K562 (cell line): Measurements from ENCODE around the gene USP44. TPM values are rescaled to one million over a fixed set of nuclear protein-coding genes. Genes with fewer than 3 reads are reported as not detected.

ENCODE experiments used
- ARID1B ChIP-seq: fragments of 450-650 bp; IDR thresholded peaks from 2 replicates; pipeline ENCODE4 v1.6.1; 2016; ENCODE audit warnings: antibody characterized with exemption, mild to moderate bottlenecking, inconsistent platforms
- ARNT ChIP-seq, 2 experiments: fragments of 450-650 bp; IDR thresholded peaks; 2 replicates each; pipeline ENCODE4 v1.6.1; 2016; ENCODE audit warnings: mild to moderate bottlenecking in 1 of 2
- CREM ChIP-seq: IDR thresholded peaks from 2 replicates; pipeline ENCODE4 v1.6.1; 2014; ENCODE audit warnings: antibody characterized with exemption, low read depth
- NRF1 ChIP-seq, 2 experiments: fragments of 450-650 bp; IDR thresholded peaks in 1 of 2; conservative IDR thresholded peaks in 1 of 2; 2 replicates each; pipeline ENCODE4 v1.6.1; 2014; ENCODE audit warnings: mild to moderate bottlenecking in 2 of 2
- STAT5B ChIP-seq: fragments of 250-450 bp; sonication (Bioruptor Pico); IDR thresholded peaks from 2 replicates; pipeline ENCODE4 v1.8.0; 2021; ENCODE audit warnings: mild to moderate bottlenecking, inconsistent platforms
- YY1 ChIP-seq, 3 experiments: IDR thresholded peaks; 2 replicates each; pipeline ENCODE4 v1.6.1; 2011; ENCODE audit warnings: low read length in 2 of 3, mild to moderate bottlenecking in 2 of 3, moderate library complexity in 2 of 3, borderline replicate concordance in 1 of 3, control low read depth in 1 of 3, low read depth in 1 of 3; ENCODE audit not compliant: insufficient read depth in 3 of 3, insufficient replicate concordance in 2 of 3, control insufficient read depth in 1 of 3, insufficient read length in 1 of 3; ENCODE audit errors: extremely low read depth in 1 of 3
- ZBTB8A ChIP-seq: fragments of 450-650 bp; IDR thresholded peaks from 2 replicates; pipeline ENCODE4 v1.6.1; 2018; ENCODE audit warnings: mild to moderate bottlenecking, moderate library complexity; ENCODE audit not compliant: partially characterized antibody
- ZNF583 ChIP-seq: fragments of 250-450 bp; sonication (Bioruptor Pico); IDR thresholded peaks from 2 replicates; pipeline ENCODE4 v1.4.0; 2020
- polyA plus RNA-seq, 8 experiments: library from polyadenylated mRNA; depleted of rRNA in 4 of 8; stranded (reverse) in 5 of 8; unstranded in 3 of 8; fragments of >200 nt; fragmentation: Nextera tagmentation in 2 of 8; fragmentation: Illumina TruSeq in 1 of 8; extraction: Ambion mirVana in 2 of 8; extraction: Trizol in 1 of 8; gene quantifications; 2 replicates each; pipeline versions ENCODE4 v1.2.1 to v1.2.3, GENCODE V29; 2011 to 2014; ENCODE audit warnings: inconsistent platforms in 1 of 8, missing spikeins in 1 of 8
- total RNA-seq, 7 experiments: library from RNA; depleted of rRNA in 6 of 7; stranded (reverse); fragments of >200 nt in 6 of 7; fragmentation: Illumina TruSeq in 2 of 7; extraction: Trizol in 2 of 7; gene quantifications; 2 replicates each; pipeline versions ENCODE4 v1.2.1 to v1.2.3, GENCODE V29; 2011 to 2021; ENCODE audit warnings: low replicate concordance in 1 of 7
- TF ChIP-seq, protein P1 (sequence below): fragments of 450-650 bp; IDR thresholded peaks from 2 replicates; pipeline ENCODE4 v1.6.1; 2018; ENCODE audit not compliant: partially characterized antibody
- TF ChIP-seq, protein P2 (sequence below): fragments of 200-800 bp; sonication (Bioruptor generic); IDR thresholded peaks from 2 replicates; pipeline ENCODE4 v1.6.1; 2017; ENCODE audit warnings: missing genetic modification characterization, missing compliant biosample characterization
- TF ChIP-seq, protein P3 (sequence below): fragments of 250-450 bp; sonication (Bioruptor Pico); IDR thresholded peaks from 2 replicates; pipeline ENCODE4 v1.9.0; 2021; ENCODE audit warnings: mild to moderate bottlenecking, inconsistent platforms

The USP44 gene
- total and polyA plus RNA-seq, 9 of the 15 experiments (the other 6 are each of a cell fraction or from before 2014, with no cell fraction given): 2.1 to 5.7 (median 2.8) TPM

DNA sequence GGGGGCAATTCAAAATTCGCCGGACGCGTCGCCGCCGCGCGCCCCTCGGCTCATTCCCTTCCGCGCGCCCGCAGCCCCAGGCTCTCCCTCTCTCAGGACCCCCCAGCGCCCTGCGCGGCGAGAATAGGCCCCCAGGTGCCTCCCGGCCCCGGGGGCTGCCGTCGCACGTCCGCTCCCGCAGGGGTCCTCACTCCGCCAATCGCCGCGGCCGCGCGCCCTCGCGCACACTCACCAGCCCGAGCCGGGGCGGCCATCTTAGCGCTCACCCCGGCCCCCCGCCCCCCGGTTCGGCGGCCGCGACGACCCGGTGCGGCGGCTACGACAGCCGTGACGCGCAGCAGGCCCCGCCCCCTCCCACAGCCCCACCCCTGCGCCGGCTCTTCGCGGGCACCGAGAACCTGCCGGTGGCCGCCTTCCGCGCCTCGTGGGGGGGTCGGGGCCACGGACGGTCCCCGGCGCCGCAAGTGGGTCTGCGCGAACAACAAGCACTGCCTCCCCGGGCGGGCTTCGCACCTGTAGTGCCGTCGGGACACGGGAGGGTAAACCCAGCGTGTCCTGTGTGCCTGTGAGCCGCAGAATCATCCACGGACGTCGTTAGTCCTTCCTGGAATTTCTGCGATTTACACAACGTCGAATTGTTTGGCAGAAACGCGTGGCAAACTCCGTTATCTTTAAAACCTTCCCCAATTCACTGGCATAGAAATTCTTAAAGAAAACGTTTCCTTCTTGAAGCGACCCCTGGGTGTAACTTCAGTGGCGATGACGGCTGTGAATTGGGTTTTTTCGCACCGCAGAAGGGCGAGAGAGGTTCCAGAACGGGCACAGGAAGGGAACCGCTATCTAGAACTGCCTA lies 2.5 kb downstream of the USP44 start (continued):
- TF ChIP-seq ARNT (IDR thresholded peaks at IDR 0.05) (no peak), YY1 (IDR thresholded peaks at IDR 0.05; ENCODE audit: borderline replicate concordance in 1 of 3, control insufficient read depth in 1 of 3, extremely low read depth in 1 of 3, insufficient read depth in 3 of 3, insufficient read length in 1 of 3, insufficient replicate concordance in 2 of 3, low read depth in 1 of 3, low read length in 2 of 3) (peak; percentile 61 to 93 (median 86)), CREM (peak; percentile 42; the same call in 1 of the 2 replicates), ARID1B (no peak), ZBTB8A (no peak), STAT5B (CRISPR knock-in tag) (no peak), NRF1 (conservative IDR thresholded peaks at IDR 0.05 in 1 of 2, IDR thresholded peaks at IDR 0.05 in 1 of 2) (peak; percentile 42 to 54; a peak in 2 of 4 replicates), ZNF583 (no peak)
- TF ChIP-seq, protein P1, sequence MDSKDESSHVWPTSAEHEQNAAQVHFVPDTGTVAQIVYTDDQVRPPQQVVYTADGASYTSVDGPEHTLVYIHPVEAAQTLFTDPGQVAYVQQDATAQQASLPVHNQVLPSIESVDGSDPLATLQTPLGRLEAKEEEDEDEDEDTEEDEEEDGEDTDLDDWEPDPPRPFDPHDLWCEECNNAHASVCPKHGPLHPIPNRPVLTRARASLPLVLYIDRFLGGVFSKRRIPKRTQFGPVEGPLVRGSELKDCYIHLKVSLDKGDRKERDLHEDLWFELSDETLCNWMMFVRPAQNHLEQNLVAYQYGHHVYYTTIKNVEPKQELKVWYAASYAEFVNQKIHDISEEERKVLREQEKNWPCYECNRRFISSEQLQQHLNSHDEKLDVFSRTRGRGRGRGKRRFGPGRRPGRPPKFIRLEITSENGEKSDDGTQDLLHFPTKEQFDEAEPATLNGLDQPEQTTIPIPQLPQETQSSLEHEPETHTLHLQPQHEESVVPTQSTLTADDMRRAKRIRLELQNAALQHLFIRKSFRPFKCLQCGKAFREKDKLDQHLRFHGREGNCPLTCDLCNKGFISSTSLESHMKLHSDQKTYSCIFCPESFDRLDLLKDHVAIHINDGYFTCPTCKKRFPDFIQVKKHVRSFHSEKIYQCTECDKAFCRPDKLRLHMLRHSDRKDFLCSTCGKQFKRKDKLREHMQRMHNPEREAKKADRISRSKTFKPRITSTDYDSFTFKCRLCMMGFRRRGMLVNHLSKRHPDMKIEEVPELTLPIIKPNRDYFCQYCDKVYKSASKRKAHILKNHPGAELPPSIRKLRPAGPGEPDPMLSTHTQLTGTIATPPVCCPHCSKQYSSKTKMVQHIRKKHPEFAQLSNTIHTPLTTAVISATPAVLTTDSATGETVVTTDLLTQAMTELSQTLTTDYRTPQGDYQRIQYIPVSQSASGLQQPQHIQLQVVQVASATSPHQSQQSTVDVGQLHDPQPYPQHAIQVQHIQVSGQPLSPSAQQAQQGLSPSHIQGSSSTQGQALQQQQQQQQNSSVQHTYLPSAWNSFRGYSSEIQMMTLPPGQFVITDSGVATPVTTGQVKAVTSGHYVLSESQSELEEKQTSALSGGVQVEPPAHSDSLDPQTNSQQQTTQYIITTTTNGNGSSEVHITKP: no peak
- TF ChIP-seq, protein P2, sequence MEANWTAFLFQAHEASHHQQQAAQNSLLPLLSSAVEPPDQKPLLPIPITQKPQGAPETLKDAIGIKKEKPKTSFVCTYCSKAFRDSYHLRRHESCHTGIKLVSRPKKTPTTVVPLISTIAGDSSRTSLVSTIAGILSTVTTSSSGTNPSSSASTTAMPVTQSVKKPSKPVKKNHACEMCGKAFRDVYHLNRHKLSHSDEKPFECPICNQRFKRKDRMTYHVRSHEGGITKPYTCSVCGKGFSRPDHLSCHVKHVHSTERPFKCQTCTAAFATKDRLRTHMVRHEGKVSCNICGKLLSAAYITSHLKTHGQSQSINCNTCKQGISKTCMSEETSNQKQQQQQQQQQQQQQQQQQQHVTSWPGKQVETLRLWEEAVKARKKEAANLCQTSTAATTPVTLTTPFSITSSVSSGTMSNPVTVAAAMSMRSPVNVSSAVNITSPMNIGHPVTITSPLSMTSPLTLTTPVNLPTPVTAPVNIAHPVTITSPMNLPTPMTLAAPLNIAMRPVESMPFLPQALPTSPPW (CRISPR knock-in tag): peak; percentile 79
- TF ChIP-seq, protein P3, sequence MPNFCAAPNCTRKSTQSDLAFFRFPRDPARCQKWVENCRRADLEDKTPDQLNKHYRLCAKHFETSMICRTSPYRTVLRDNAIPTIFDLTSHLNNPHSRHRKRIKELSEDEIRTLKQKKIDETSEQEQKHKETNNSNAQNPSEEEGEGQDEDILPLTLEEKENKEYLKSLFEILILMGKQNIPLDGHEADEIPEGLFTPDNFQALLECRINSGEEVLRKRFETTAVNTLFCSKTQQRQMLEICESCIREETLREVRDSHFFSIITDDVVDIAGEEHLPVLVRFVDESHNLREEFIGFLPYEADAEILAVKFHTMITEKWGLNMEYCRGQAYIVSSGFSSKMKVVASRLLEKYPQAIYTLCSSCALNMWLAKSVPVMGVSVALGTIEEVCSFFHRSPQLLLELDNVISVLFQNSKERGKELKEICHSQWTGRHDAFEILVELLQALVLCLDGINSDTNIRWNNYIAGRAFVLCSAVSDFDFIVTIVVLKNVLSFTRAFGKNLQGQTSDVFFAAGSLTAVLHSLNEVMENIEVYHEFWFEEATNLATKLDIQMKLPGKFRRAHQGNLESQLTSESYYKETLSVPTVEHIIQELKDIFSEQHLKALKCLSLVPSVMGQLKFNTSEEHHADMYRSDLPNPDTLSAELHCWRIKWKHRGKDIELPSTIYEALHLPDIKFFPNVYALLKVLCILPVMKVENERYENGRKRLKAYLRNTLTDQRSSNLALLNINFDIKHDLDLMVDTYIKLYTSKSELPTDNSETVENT: peak; percentile 34; the same call in 1 of the 2 replicates
